H9 (cell line): Measurements from ENCODE around the gene IGSF11. TPM values are rescaled to one million over a fixed set of nuclear protein-coding genes. Genes with fewer than 3 reads are reported as not detected.

Source experiments
- DNase-seq: peaks from one replicate; pipeline ENCODE4 v3.0.0-alpha.2; 2017
- H2AFZ ChIP-seq: one replicate; pipeline ENCODE4 v1.6.1; 2013; ENCODE audit warnings: mild to moderate bottlenecking, low read length, control low read depth, moderate library complexity
- H2AK5ac ChIP-seq: 2 replicates; pipeline ENCODE4 v1.6.1; 2013; ENCODE audit warnings: low read length, control low read depth, mixed read lengths; ENCODE audit not compliant: insufficient read length
- H2BK120ac ChIP-seq: one replicate; pipeline ENCODE4 v1.6.1; 2013; ENCODE audit warnings: low read depth, mild to moderate bottlenecking, low read length, control low read depth, inconsistent platforms; ENCODE audit not compliant: poor library complexity, severe bottlenecking
- H2BK12ac ChIP-seq: 2 replicates; pipeline ENCODE4 v1.6.1; 2013; ENCODE audit warnings: low read length, control low read depth, mixed read lengths, low read depth; ENCODE audit not compliant: insufficient read length
- H2BK15ac ChIP-seq: 2 replicates; pipeline ENCODE4 v1.6.1; 2013; ENCODE audit warnings: low read depth, low read length, control low read depth
- H2BK20ac ChIP-seq: one replicate; pipeline ENCODE4 v1.6.1; 2013; ENCODE audit warnings: low read depth, mild to moderate bottlenecking, low read length, control low read depth, inconsistent platforms; ENCODE audit not compliant: poor library complexity, severe bottlenecking
- H2BK5ac ChIP-seq: 2 replicates; pipeline ENCODE4 v1.6.1; 2013; ENCODE audit warnings: low read length, control low read depth, mixed read lengths; ENCODE audit not compliant: insufficient read length
- H3K14ac ChIP-seq: 2 replicates; pipeline ENCODE4 v1.6.1; 2013; ENCODE audit warnings: low read length, control low read depth; ENCODE audit not compliant: insufficient read depth
- H3K18ac ChIP-seq: 2 replicates; pipeline ENCODE4 v1.6.1; 2013; ENCODE audit warnings: low read depth, mild to moderate bottlenecking, mixed read lengths, low read length, control low read depth; ENCODE audit not compliant: insufficient read length
- H3K23ac ChIP-seq: 2 replicates; pipeline ENCODE4 v1.6.1; 2013; ENCODE audit warnings: low read length, control low read depth, mixed read lengths, low read depth; ENCODE audit not compliant: insufficient read length
- H3K23me2 ChIP-seq: 2 replicates; pipeline ENCODE4 v1.6.1; 2013; ENCODE audit warnings: low read depth, mild to moderate bottlenecking, mixed read lengths, low read length, control low read depth; ENCODE audit not compliant: insufficient read length, poor library complexity, severe bottlenecking
- H3K27ac ChIP-seq: 2 replicates; pipeline ENCODE4 v1.5.1; 2013; ENCODE audit warnings: low read length, control low read depth, mixed read lengths, low read depth; ENCODE audit not compliant: insufficient read length
- H3K27me3 ChIP-seq: 2 replicates; pipeline ENCODE4 v1.6.1; 2013; ENCODE audit warnings: low read length, control low read depth, inconsistent platforms; ENCODE audit not compliant: insufficient read depth
- H3K4ac ChIP-seq: 2 replicates; pipeline ENCODE4 v1.6.1; 2013; ENCODE audit warnings: low read depth, mild to moderate bottlenecking, control low read depth, inconsistent platforms, low read length, moderate library complexity
- H3K4me1 ChIP-seq: 2 replicates; pipeline ENCODE4 v1.6.1; 2013; ENCODE audit warnings: low read length, control low read depth, inconsistent platforms; ENCODE audit not compliant: insufficient read depth
- H3K4me2 ChIP-seq: 2 replicates; pipeline ENCODE4 v1.6.1; 2013; ENCODE audit warnings: low read length, control low read depth, mixed read lengths; ENCODE audit not compliant: insufficient read length, insufficient read depth
- H3K56ac ChIP-seq: 2 replicates; pipeline ENCODE4 v1.6.1; 2013; ENCODE audit warnings: low read depth, mild to moderate bottlenecking, mixed read lengths, low read length, control low read depth; ENCODE audit not compliant: insufficient read length
- H3K79me1 ChIP-seq: 2 replicates; pipeline ENCODE4 v1.6.1; 2013; ENCODE audit warnings: low read depth, mild to moderate bottlenecking, moderate library complexity, low read length, control low read depth, inconsistent platforms; ENCODE audit not compliant: insufficient read depth, poor library complexity, severe bottlenecking
- H3K79me2 ChIP-seq: 2 replicates; pipeline ENCODE4 v1.6.1; 2013; ENCODE audit warnings: low read length, control low read depth, inconsistent platforms; ENCODE audit not compliant: insufficient read depth
- H3K9ac ChIP-seq: 2 replicates; pipeline ENCODE4 v1.6.1; 2013; ENCODE audit warnings: low read length, control low read depth, mixed read lengths; ENCODE audit not compliant: insufficient read length; ENCODE audit errors: extremely low read depth
- H3K9me3 ChIP-seq: one replicate; pipeline ENCODE4 v1.6.1; 2013; ENCODE audit warnings: low read depth, low read length, inconsistent platforms; ENCODE audit not compliant: control insufficient read depth
- H3T11ph ChIP-seq: one replicate; pipeline ENCODE4 v1.6.1; 2013; ENCODE audit warnings: mild to moderate bottlenecking, low read length, control low read depth, inconsistent platforms
- H4K20me1 ChIP-seq: one replicate; pipeline ENCODE4 v1.6.1; 2013; ENCODE audit not compliant: control insufficient read depth, insufficient read length, insufficient read depth
- H4K5ac ChIP-seq: 2 replicates; pipeline ENCODE4 v1.6.1; 2013; ENCODE audit warnings: low read depth, mild to moderate bottlenecking, mixed read lengths, low read length, control low read depth; ENCODE audit not compliant: insufficient read length
- H4K8ac ChIP-seq: replicated peaks from 2 replicates; pipeline ENCODE4 v1.6.1; 2013; ENCODE audit warnings: low read length, control low read depth, mixed read lengths, low read depth; ENCODE audit not compliant: insufficient read length
- H4K91ac ChIP-seq: 2 replicates; pipeline ENCODE4 v1.6.1; 2013; ENCODE audit warnings: low read depth, mild to moderate bottlenecking, moderate library complexity, mixed read lengths, low read length, control low read depth; ENCODE audit not compliant: insufficient read length
- H3K27ac Mint-ChIP-seq, 3 experiments: 2 replicates in 2 of 3; 3 replicates in 1 of 3; pipeline ENCODE4 v1.8.0; 2020 to 2021; ENCODE audit warnings: mixed read lengths in 3 of 3, mild to moderate bottlenecking in 1 of 3, moderate library complexity in 1 of 3
- H3K27me3 Mint-ChIP-seq: 2 replicates; pipeline ENCODE4 v1.8.0; 2021; ENCODE audit warnings: low read depth, mild to moderate bottlenecking, moderate library complexity, mixed read lengths
- H3K36me3 Mint-ChIP-seq, 3 experiments: 2 replicates in 2 of 3; 3 replicates in 1 of 3; pipeline ENCODE4 v1.8.0; 2020 to 2021; ENCODE audit warnings: low read depth in 3 of 3, mixed read lengths in 3 of 3; ENCODE audit not compliant: insufficient read depth in 1 of 3
- H3K4me1 Mint-ChIP-seq, 2 experiments: 2 replicates each; pipeline ENCODE4 v1.8.0; 2020; ENCODE audit warnings: mixed read lengths in 2 of 2
- H3K4me3 Mint-ChIP-seq, 2 experiments: 2 replicates in 1 of 2; 3 replicates in 1 of 2; pipeline ENCODE4 v1.8.0; 2020 to 2021; ENCODE audit warnings: mild to moderate bottlenecking in 2 of 2, mixed read lengths in 2 of 2, moderate library complexity in 1 of 2
- H3K9me3 Mint-ChIP-seq, 2 experiments: 2 replicates in 1 of 2; 3 replicates in 1 of 2; pipeline ENCODE4 v1.8.0; 2020; ENCODE audit warnings: mild to moderate bottlenecking in 2 of 2, mixed read lengths in 2 of 2, moderate library complexity in 1 of 2
- WGBS: extraction: QIAGEN DNeasy Blood & Tissue Kit; methylation state at CpG from one replicate; pipeline ENCODE4 v1.1.7; 2013; ENCODE audit warnings: missing lambda C conversion rate, low lambda C conversion rate, mixed read lengths; ENCODE audit not compliant: insufficient read length; ENCODE audit errors: extremely low coverage; 5-methylcytosine and 5-hydroxymethylcytosine counted together
- total RNA-seq: library from RNA; stranded (reverse); gene quantifications from 2 replicates; pipeline ENCODE4 v1.2.1, GENCODE V29; 2021
- TF ChIP-seq, protein P1 (sequence below): fragments of 200-600 bp; sonication (generic); conservative IDR thresholded peaks from 3 replicates; pipeline ENCODE4 v1.8.0; 2021; ENCODE audit warnings: antibody characterized with exemption, mild to moderate bottlenecking

Gene IGSF11
- total RNA-seq, 1 experiment from 2014 or later: 1.6 TPM

DNA sequence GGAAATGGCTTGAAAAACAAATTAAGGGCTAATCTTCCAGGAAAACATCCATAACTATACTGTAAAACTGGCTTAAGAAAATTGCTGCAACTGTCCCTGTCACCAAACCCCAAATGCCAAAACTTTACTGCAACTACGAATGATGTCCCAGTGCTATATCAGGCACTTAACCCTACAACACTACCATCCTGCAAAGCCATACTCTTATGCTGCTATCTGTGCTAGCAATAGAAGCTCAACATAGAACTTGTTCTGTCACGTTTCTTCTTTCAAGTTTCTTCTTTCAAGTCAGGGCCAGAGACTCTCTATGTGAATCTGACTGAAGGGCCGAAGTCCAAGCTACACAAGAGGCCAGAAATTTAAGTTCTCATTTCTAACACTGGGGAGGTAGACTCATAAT lies 92.5 kb downstream of the IGSF11 start:
- TF ChIP-seq, protein P1, sequence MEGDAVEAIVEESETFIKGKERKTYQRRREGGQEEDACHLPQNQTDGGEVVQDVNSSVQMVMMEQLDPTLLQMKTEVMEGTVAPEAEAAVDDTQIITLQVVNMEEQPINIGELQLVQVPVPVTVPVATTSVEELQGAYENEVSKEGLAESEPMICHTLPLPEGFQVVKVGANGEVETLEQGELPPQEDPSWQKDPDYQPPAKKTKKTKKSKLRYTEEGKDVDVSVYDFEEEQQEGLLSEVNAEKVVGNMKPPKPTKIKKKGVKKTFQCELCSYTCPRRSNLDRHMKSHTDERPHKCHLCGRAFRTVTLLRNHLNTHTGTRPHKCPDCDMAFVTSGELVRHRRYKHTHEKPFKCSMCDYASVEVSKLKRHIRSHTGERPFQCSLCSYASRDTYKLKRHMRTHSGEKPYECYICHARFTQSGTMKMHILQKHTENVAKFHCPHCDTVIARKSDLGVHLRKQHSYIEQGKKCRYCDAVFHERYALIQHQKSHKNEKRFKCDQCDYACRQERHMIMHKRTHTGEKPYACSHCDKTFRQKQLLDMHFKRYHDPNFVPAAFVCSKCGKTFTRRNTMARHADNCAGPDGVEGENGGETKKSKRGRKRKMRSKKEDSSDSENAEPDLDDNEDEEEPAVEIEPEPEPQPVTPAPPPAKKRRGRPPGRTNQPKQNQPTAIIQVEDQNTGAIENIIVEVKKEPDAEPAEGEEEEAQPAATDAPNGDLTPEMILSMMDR: no peak
- no peak overlapping the region for H3K18ac ChIP-seq
- no peaks in the 10 kb centered on the region for H3K79me2 ChIP-seq
- H3K27ac ChIP-seq: no peak overlapping the region
- no peaks in the 10 kb centered on the region for H3K4me1 ChIP-seq
- H2AK5ac ChIP-seq: no peak overlapping the region
- H2BK120ac ChIP-seq: no peak overlapping the region
- H4K8ac ChIP-seq: no peak overlapping the region
- Mint-ChIP-seq H3K36me3 (no peaks in the 10 kb centered on the region), H3K4me1 (peaks cover 5% of the 10 kb centered on the region in 2 experiments; a peak in 2 of 4 replicates), H3K27me3 (no peaks in the 10 kb centered on the region; the same call in 1 of the 2 replicates), H3K27ac (no peak overlapping the region), H3K4me3 (no peak overlapping the region), H3K9me3 (peaks cover 0 to 2% of the 10 kb centered on the region in 2 experiments; a peak in 2 of 5 replicates)
- H3K79me1 ChIP-seq: no peaks in the 10 kb centered on the region
- no peak overlapping the region for H3K4ac ChIP-seq
- no peak overlapping the region for H3K23ac ChIP-seq
- no peaks in the 10 kb centered on the region for H3K23me2 ChIP-seq
- no peak overlapping the region for H3T11ph ChIP-seq
- H4K5ac ChIP-seq: no peak overlapping the region
- WGBS: no CpG with 5 or more reads among the region's 3 CpGs
- H2BK12ac ChIP-seq: no peak overlapping the region
- no peak overlapping the region for H3K14ac ChIP-seq
- H3K9me3 ChIP-seq: no peaks in the 10 kb centered on the region
- no peak for DNase-seq
- no peak overlapping the region for H2BK5ac ChIP-seq
- no peaks in the 10 kb centered on the region for H3K27me3 ChIP-seq
- no peak overlapping the region for H3K4me2 ChIP-seq
- H4K91ac ChIP-seq: no peak overlapping the region
- H2AFZ ChIP-seq: no peak overlapping the region
- no peak overlapping the region for H2BK15ac ChIP-seq
- H3K56ac ChIP-seq: no peak overlapping the region
- H4K20me1 ChIP-seq: no peaks in the 10 kb centered on the region
- no peak overlapping the region for H2BK20ac ChIP-seq
- no peak overlapping the region for H3K9ac ChIP-seq
